Muscle layer of colon (tissue), 2 donors: ENCODE data around the gene GLRX3.

ENCODE experiments used
- H3K27ac ChIP-seq: one replicate; pipeline ENCODE4 v1.7.0; 2013; ENCODE audit warnings: low read depth, mild to moderate bottlenecking, low read length, moderate library complexity
- H3K27me3 ChIP-seq, 2 donors: one replicate each; pipeline ENCODE4 v1.7.0; 2013; ENCODE audit warnings: low read length in 2 of 2, mild to moderate bottlenecking in 2 of 2; ENCODE audit not compliant: insufficient read depth in 2 of 2, control insufficient read depth in 1 of 2
- H3K36me3 ChIP-seq: one replicate; pipeline ENCODE4 v1.7.0; 2013; ENCODE audit warnings: mild to moderate bottlenecking, low read length; ENCODE audit not compliant: insufficient read depth
- H3K4me1 ChIP-seq: one replicate; pipeline ENCODE4 v1.7.0; 2013; ENCODE audit warnings: mild to moderate bottlenecking, low read length; ENCODE audit not compliant: insufficient read depth
- H3K4me3 ChIP-seq, 2 donors: one replicate each; pipeline ENCODE4 v1.7.0; 2013; ENCODE audit warnings: low read length in 2 of 2, low read depth in 1 of 2, mild to moderate bottlenecking in 1 of 2, moderate library complexity in 1 of 2
- H3K9ac ChIP-seq: one replicate; pipeline ENCODE4 v1.7.0; 2013; ENCODE audit warnings: low read length
- H3K9me3 ChIP-seq: one replicate; pipeline ENCODE4 v1.7.0; 2013; ENCODE audit warnings: mild to moderate bottlenecking, low read length
- donor health status: abdominal sarcoma.
- donor health status: Adenocarcinoma of cecum.

The GLRX3 gene

GRCh38 chr10:130140425-130140824 lies 4.2 kb downstream of the GLRX3 start:
- Histone ChIP-seq H3K4me3 (no peak overlapping the region), H3K4me1 (peaks cover 44% of the 10 kb centered on the region), H3K27ac (no peak overlapping the region), H3K9ac (no peak overlapping the region), H3K27me3 (no peaks in the 10 kb centered on the region), H3K36me3 (no peaks in the 10 kb centered on the region), H3K9me3 (no peaks in the 10 kb centered on the region)

GRCh38 chr10:130141038-130141437 lies 4.8 kb downstream of the GLRX3 start:
- H3K36me3 ChIP-seq, result peaks cover 4% of the 10 kb centered on the region
- no peak overlapping the region for H3K27ac ChIP-seq
- H3K27me3 ChIP-seq, result no peaks in the 10 kb centered on the region
- H3K4me3 ChIP-seq, result no peak overlapping the region
- no peak overlapping the region for H3K9ac ChIP-seq
- H3K9me3 ChIP-seq, result no peaks in the 10 kb centered on the region
- H3K4me1 ChIP-seq, result peaks cover 39% of the 10 kb centered on the region

DNA sequence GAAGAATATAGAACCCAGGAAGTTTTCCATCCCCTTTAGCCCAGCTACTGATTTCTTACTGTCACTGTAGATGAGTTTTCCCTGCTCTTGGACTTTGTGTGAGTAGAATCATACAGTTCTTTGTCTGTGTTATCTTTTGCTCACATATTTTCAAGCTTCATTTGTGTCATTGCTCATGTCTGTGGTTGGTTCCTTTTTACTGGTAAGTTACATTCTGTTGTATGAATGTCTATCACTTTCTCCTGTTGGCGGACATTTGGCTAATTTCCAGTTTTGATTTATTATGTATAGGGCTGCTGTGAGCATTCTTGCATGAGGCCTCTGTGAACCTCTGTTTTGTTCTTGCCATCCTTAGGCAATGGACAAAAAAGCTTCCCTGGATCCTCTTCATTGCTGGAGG lies 5.3 kb downstream of the GLRX3 start:
- Histone ChIP-seq H3K4me1 (peaks cover 39% of the 10 kb centered on the region), H3K4me3 (no peak overlapping the region), H3K27me3 (no peaks in the 10 kb centered on the region)

DNA sequence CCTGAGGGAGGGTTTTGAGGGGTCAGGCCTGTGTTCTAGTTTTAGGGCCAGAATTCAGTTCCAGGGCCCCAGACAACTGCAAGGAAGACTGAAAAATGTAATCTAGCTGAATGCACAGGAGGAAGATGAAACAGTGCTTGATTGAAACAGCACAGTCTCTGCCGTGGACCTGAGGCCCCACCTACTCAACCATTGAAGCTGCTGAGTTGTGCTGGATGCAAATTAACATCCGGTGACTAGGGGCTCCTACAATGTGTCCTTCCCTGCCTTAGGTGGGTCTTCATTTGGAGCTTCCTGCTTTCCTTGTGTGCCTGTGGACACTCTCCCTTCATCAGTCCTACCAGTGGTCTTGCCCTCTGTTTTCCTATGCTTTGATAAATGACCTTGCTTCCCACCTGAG lies 5.7 kb downstream of the GLRX3 start:
- no peak overlapping the region for H3K9ac ChIP-seq
- H3K4me1 ChIP-seq, result peaks cover 39% of the 10 kb centered on the region
- H3K4me3 ChIP-seq, result no peak overlapping the region
- no peaks in the 10 kb centered on the region for H3K27me3 ChIP-seq
- no peaks in the 10 kb centered on the region for H3K9me3 ChIP-seq
- H3K36me3 ChIP-seq, result peaks cover 12% of the 10 kb centered on the region
- H3K27ac ChIP-seq, result no peak overlapping the region

More for the DNA sequence above, 5.3 kb downstream of the GLRX3 start:
- Histone ChIP-seq H3K36me3 (peaks cover 8% of the 10 kb centered on the region), H3K9ac (no peak overlapping the region), H3K27ac (no peak overlapping the region), H3K9me3 (no peaks in the 10 kb centered on the region)

DNA sequence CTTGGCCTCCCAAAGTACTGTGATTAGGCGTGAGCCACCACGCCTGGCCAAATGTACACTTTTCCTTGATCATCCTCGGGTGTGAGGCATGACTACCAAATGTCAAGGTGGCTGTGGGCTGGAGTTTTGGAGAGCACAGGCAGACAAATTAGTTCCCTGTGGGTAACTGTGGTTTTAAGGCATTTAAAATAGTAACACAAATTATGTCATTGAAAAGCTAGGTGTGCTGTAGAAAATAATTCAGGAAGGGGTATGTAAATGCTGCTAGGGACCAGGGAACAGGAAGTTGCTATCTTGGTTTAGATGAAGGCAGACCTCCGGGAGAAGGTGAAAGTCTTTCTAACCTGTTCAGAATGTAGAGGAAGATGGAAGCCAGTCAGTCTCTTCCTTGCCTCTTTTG lies 9.9 kb downstream of the GLRX3 start:
- H3K36me3 ChIP-seq, result peaks cover 23% of the 10 kb centered on the region
- peaks cover 21% of the 10 kb centered on the region for H3K4me1 ChIP-seq
- H3K27me3 ChIP-seq, result no peaks in the 10 kb centered on the region
- no peak overlapping the region for H3K9ac ChIP-seq
- no peak overlapping the region for H3K4me3 ChIP-seq
- H3K27ac ChIP-seq, result no peak overlapping the region
- no peaks in the 10 kb centered on the region for H3K9me3 ChIP-seq

DNA sequence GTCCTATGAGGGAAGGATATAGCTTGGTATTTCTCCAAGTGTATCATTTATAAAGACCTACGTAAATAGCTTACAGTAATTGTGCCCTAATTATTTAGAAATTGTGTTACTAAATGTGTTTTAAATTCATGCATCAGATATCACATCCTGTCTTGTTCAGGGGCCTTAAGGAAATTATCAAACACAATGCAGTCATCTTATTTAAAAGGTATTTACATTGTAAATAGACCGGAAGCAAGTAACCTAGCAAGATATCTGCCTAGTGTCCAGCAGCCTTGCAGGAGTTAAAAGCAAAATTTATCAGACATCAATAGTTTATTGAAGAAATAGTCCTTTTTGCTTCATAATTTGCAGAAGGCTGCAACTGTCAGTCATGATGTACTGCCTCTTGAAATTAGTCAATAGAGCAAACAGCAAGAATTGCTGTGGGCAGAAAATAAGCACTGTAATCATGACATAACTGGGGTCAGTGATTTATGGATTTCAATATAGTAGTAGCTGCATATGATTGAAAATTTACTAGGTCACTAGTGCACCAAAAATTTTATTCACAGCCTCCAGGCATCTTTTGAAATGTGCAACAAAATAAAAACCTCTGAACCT lies 23.1 kb downstream of the GLRX3 start:
- Histone ChIP-seq H3K36me3 (peaks cover 27% of the 10 kb centered on the region), H3K27ac (no peak overlapping the region), H3K9me3 (no peaks in the 10 kb centered on the region), H3K27me3 (no peaks in the 10 kb centered on the region), H3K9ac (no peak overlapping the region), H3K4me1 (no peaks in the 10 kb centered on the region), H3K4me3 (no peak overlapping the region)

GRCh38 chr10:130160775-130161174 lies 24.6 kb downstream of the GLRX3 start:
- Histone ChIP-seq H3K36me3 (peaks cover 27% of the 10 kb centered on the region), H3K27me3 (no peaks in the 10 kb centered on the region), H3K4me1 (no peaks in the 10 kb centered on the region), H3K9ac (no peak overlapping the region), H3K27ac (no peak overlapping the region), H3K9me3 (no peaks in the 10 kb centered on the region), H3K4me3 (no peak overlapping the region)

GRCh38 chr10:130161331-130161730 lies 25.1 kb downstream of the GLRX3 start:
- H3K27me3 ChIP-seq, result no peaks in the 10 kb centered on the region
- no peaks in the 10 kb centered on the region for H3K9me3 ChIP-seq
- no peaks in the 10 kb centered on the region for H3K4me1 ChIP-seq
- H3K36me3 ChIP-seq, result peaks cover 31% of the 10 kb centered on the region
- no peak overlapping the region for H3K9ac ChIP-seq
- no peak overlapping the region for H3K27ac ChIP-seq
- no peak overlapping the region for H3K4me3 ChIP-seq

DNA sequence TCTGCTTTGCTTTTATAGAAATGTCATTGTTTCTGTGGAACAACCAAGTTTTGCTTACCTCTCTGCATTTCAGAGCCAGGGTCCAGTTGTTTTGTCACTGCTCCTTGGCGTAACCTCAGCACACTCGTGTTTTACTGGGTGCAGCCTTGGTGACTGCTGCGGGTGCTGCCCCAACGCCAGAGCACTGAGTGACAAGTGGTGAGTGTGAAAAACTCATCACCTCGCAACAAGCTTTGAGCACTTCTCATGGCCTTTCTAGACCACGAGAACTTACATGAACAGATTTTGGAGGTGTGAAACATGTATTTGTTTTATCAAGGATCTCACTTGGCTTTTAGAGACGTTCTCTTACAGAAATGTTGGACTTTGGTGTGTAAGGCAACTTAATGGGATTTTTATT lies 31.0 kb downstream of the GLRX3 start:
- H3K9me3 ChIP-seq, result no peaks in the 10 kb centered on the region
- peaks cover 45% of the 10 kb centered on the region for H3K36me3 ChIP-seq
- no peak overlapping the region for H3K27ac ChIP-seq
- H3K4me1 ChIP-seq, result no peaks in the 10 kb centered on the region
- H3K9ac ChIP-seq, result no peak overlapping the region
- no peaks in the 10 kb centered on the region for H3K27me3 ChIP-seq
- H3K4me3 ChIP-seq, result no peak overlapping the region

DNA sequence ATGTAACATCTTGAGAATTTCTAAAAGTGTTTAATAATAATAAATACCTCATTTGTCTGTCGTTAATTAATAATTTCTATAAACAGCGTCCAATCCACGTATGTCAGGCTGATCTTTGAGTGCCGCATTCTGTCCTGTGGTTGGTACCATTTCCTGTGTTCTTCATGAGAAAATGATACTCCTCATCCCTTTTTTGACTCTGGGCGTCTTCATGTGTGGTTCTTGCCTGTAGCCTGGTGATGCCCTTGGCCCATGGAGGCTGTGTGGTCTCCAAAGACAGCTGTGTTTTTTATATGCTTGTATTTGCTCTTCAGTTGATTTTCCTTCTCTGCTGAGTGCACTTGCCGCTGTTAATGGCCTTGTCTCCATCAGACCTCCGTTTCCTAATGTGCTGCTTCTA lies 31.5 kb downstream of the GLRX3 start:
- H3K27ac ChIP-seq, result no peak overlapping the region
- H3K9ac ChIP-seq, result no peak overlapping the region
- peaks cover 40% of the 10 kb centered on the region for H3K36me3 ChIP-seq
- H3K9me3 ChIP-seq, result no peaks in the 10 kb centered on the region
- no peaks in the 10 kb centered on the region for H3K4me1 ChIP-seq
- H3K27me3 ChIP-seq, result no peaks in the 10 kb centered on the region
- H3K4me3 ChIP-seq, result no peak overlapping the region

- Histone ChIP-seq H3K9me3 (no peaks in the 10 kb centered on the region), H3K4me1 (no peaks in the 10 kb centered on the region), H3K36me3 (peaks cover 33% of the 10 kb centered on the region), H3K4me3 (no peak overlapping the region), H3K27ac (no peak overlapping the region), H3K9ac (no peak overlapping the region), H3K27me3 (no peaks in the 10 kb centered on the region)
Observed at GRCh38 chr10:130169136-130169859, 33.1 kb downstream of the GLRX3 start.

DNA sequence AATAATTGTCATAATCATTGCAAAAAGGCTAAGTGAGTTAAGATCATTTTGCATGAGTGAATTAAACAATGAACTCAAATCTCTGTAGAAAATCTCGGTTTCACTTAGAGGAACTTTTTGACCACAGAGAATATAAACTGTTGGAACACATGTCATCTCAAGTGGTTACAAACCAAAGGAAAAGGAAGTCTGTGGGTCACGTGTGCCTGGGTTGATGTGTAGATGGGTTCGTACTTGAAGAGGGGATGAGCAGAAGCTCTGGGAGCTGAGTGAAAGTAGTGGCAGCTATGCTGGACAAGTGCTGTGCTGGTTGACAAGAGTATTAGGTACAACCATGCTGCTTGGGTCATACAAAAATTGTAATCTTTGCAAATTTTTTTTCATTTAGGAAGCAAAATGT lies 35.0 kb downstream of the GLRX3 start:
- Histone ChIP-seq H3K9ac (no peak overlapping the region), H3K9me3 (no peaks in the 10 kb centered on the region), H3K4me3 (no peak overlapping the region), H3K36me3 (peaks cover 41% of the 10 kb centered on the region), H3K27me3 (no peaks in the 10 kb centered on the region), H3K4me1 (no peaks in the 10 kb centered on the region), H3K27ac (no peak overlapping the region)
